ENCODE results near the gene SPECC1. TPM values are rescaled to one million over a fixed set of nuclear protein-coding genes. Genes with fewer than 3 reads are reported as not detected.

SPECC1 gene
- polyA plus RNA-seq, 3 donors = 36.0 to 58.4 (median 50.5) TPM

- H3K9me3 ChIP-seq (replicated peaks in 1 of 2; ENCODE audit: control insufficient read depth in 1 of 2, insufficient read depth in 1 of 2, low read length in 2 of 2) = no peaks in the 10 kb centered on the region
- TF ChIP-seq CTCF (IDR thresholded peaks at IDR 0.05) = no peak
- no peak overlapping the region for H2AFZ ChIP-seq (ENCODE audit: insufficient read depth, low read depth, low read length, poor library complexity, severe bottlenecking)
- no peaks in the 10 kb centered on the region for H3K27me3 ChIP-seq (ENCODE audit: control insufficient read depth in 2 of 2, insufficient read depth in 2 of 2, low read length in 2 of 2)
- H3K79me2 ChIP-seq (ENCODE audit: insufficient read depth, low read length) = peaks cover 15% of the 10 kb centered on the region
- no peaks in the 10 kb centered on the region for H3K9me3 Mint-ChIP-seq
- no peak overlapping the region for H3K4me3 Mint-ChIP-seq
- no peak overlapping the region for H3K9ac ChIP-seq (ENCODE audit: insufficient read depth, low read length, poor library complexity, severe bottlenecking)
- peaks cover 0 to 2% of the 10 kb centered on the region in 2 donors for H3K4me1 ChIP-seq (ENCODE audit: control insufficient read depth in 1 of 2, insufficient read depth in 2 of 2, low read length in 2 of 2)
- peaks cover 0 to 1% (median 0%) of the 10 kb centered on the region in 3 donors for H3K27me3 Mint-ChIP-seq (ENCODE audit: low read depth in 3 of 3)
- peaks cover 64 to 84% of the 10 kb centered on the region in 2 donors for H3K36me3 Mint-ChIP-seq
- H3K4me2 ChIP-seq (replicated peaks; ENCODE audit: extremely low read depth, low read length, poor library complexity, severe bottlenecking) = no peak overlapping the region
- intact Hi-C loops (cut with micrococcal nuclease) = no loop called here
- H3K27ac ChIP-seq (ENCODE audit: low read depth in 1 of 2, low read length in 2 of 2) = peak overlapping the region in 1 of 2 donors; percentile 30
- H3K36me3 ChIP-seq (replicated peaks in 1 of 2; ENCODE audit: control insufficient read depth in 1 of 2, insufficient read depth in 2 of 2, low read length in 2 of 2) = peaks cover 41 to 93% of the 10 kb centered on the region in 2 donors
- H3K4me3 ChIP-seq (replicated peaks in 1 of 3; ENCODE audit: low read depth in 2 of 3, low read length in 3 of 3) = no peak overlapping the region
- no peak for DNase-seq
- H3K4me1 Mint-ChIP-seq = peaks cover 17% of the 10 kb centered on the region
- H3K27ac Mint-ChIP-seq = peak overlapping the region in 2 of 7 donors; percentile 51 to 72
- WGBS (ENCODE audit: insufficient coverage) = 97% methylated on average over 9 of the region's 11 CpGs
- H4K20me1 ChIP-seq (ENCODE audit: insufficient read depth, low read length) = peaks cover 10% of the 10 kb centered on the region
Measured at GRCh38 chr17:20266806-20267458, 257.8 kb downstream of the SPECC1 start.

- Histone ChIP-seq H3K9me3 (replicated peaks in 1 of 2; ENCODE audit: control insufficient read depth in 1 of 2, insufficient read depth in 1 of 2, low read length in 2 of 2) (no peaks in the 10 kb centered on the region), H3K4me3 (replicated peaks in 1 of 3; ENCODE audit: low read depth in 2 of 3, low read length in 3 of 3) (no peak overlapping the region), H3K27me3 (ENCODE audit: control insufficient read depth in 2 of 2, insufficient read depth in 2 of 2, low read length in 2 of 2) (no peaks in the 10 kb centered on the region), H3K27ac (ENCODE audit: low read depth in 1 of 2, low read length in 2 of 2) (peak overlapping the region in 1 of 2 donors; percentile 30), H4K20me1 (ENCODE audit: insufficient read depth, low read length) (peaks cover 10% of the 10 kb centered on the region), H3K36me3 (replicated peaks in 1 of 2; ENCODE audit: control insufficient read depth in 1 of 2, insufficient read depth in 2 of 2, low read length in 2 of 2) (peaks cover 36 to 88% of the 10 kb centered on the region in 2 donors), H3K79me2 (ENCODE audit: insufficient read depth, low read length) (peaks cover 15% of the 10 kb centered on the region), H3K4me2 (replicated peaks; ENCODE audit: extremely low read depth, low read length, poor library complexity, severe bottlenecking) (no peak overlapping the region), H2AFZ (ENCODE audit: insufficient read depth, low read depth, low read length, poor library complexity, severe bottlenecking) (no peak overlapping the region), H3K9ac (ENCODE audit: insufficient read depth, low read length, poor library complexity, severe bottlenecking) (no peak overlapping the region), H3K4me1 (ENCODE audit: control insufficient read depth in 1 of 2, insufficient read depth in 2 of 2, low read length in 2 of 2) (no peaks in the 10 kb centered on the region)
- intact Hi-C loops (cut with micrococcal nuclease) = no loop called here
- 8% methylated on average over 3 of the region's 3 CpGs for WGBS (ENCODE audit: insufficient coverage)
- Mint-ChIP-seq H3K9me3 (no peaks in the 10 kb centered on the region), H3K27me3 (ENCODE audit: low read depth in 3 of 3) (peaks cover 0 to 1% (median 0%) of the 10 kb centered on the region in 3 donors), H3K27ac (peak overlapping the region in 5 of 7 donors; percentile 51 to 72 (median 57)), H3K4me1 (peaks cover 12% of the 10 kb centered on the region), H3K4me3 (no peak overlapping the region), H3K36me3 (peaks cover 66 to 84% of the 10 kb centered on the region in 2 donors)
- no peak for DNase-seq
- no peak for TF ChIP-seq CTCF (IDR thresholded peaks at IDR 0.05)
Measured at GRCh38 chr17:20267459-20267842, 258.3 kb downstream of the SPECC1 start.
